HG03457 (cell line): ENCODE results near the gene CXADR.
A peak's percentile ranks its signal among the peaks of the same experiment; 100 is the strongest.

Experiments used
- ATAC-seq: cut with Tn5 transposase; IDR thresholded peaks from one replicate; pipeline ENCODE4 v1.9.1; 2021; ENCODE audit warnings: moderate number of reproducible peaks; ENCODE audit not compliant: unreplicated experiment

CXADR gene

GRCh38 chr21:17585875-17586450, 73.1 kb downstream of the CXADR start:
- ATAC-seq, result no peak

- ATAC-seq, result no peak
Measured at GRCh38 chr21:17590430-17590829, 77.6 kb downstream of the CXADR start.

DNA sequence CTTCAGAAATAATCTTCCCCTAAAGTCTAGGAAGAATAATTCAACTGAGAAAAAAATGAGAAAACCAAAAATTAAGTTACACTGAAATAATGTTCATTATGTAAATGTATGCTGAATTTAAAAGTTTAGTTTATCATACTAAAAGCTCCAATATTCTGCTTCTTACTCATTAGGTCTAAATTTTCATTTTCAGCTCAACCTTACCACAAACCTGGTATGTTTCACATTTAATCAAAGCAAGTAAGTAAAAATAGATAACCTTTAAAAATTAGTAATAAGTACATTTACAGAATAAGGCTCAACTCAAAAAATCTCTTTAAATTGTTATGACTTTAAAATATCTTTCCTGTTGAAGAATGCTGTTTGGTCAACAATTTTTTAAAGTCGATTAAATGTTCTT, 84.8 kb downstream of the CXADR start:
- no peak for ATAC-seq

GRCh38 chr21:17598437-17598836, 85.6 kb downstream of the CXADR start:
- ATAC-seq, result peak; percentile 64

- ATAC-seq, result no peak
Measured at GRCh38 chr21:17602874-17603273, 90.0 kb downstream of the CXADR start.

DNA sequence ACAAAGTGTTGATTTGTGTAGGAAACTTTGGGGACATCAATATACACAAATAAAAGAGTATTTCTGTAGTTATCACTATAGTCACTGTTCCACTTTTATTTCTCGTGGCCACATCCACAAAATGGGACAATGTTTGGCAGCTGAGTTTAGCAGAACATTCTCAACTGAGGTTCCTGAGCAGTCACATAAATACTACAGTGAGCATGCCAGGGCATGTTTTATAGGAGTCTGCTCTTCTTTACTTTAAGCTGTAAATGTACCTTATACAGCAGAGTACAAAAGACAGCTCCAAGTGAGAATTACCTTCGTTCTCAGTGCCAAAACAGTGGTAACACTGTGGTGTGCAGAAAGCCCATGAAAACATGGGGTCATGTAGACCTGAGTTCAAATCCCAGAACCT, 94.8 kb downstream of the CXADR start:
- no peak for ATAC-seq

GRCh38 chr21:17609681-17610080, 96.8 kb downstream of the CXADR start:
- ATAC-seq, result no peak

GRCh38 chr21:17610911-17611310, 98.1 kb downstream of the CXADR start:
- no peak for ATAC-seq

DNA sequence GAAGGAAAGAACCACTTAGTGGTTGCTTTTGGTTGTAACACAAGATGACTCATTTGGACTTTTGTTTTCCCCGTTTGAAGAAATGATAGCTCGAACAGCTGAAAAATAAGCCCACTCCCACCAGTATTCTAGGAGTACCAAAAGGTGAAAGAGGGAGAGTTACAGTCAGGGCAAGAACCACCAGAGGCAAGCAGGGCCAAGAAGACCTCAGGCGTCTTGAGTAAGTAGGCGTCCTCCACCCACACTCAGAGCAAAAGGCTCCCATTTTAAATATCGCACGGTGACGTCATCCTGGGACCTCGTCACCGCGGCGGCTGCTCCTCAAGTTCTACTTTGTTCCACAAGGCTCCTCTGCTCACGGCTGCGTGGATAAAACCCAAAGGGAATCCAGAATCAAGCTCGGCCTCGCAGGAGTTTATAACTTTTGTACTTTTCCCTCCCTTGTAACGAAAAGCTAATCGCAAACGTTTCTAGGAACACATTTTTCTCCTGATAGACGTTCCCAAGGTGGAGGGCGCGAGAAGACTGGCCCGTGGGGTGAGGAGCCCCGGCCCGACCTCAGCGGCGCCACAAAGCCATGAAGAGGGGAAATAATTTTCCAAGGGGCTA, 98.7 kb downstream of the CXADR start:
- ATAC-seq, result peak; percentile 64

DNA sequence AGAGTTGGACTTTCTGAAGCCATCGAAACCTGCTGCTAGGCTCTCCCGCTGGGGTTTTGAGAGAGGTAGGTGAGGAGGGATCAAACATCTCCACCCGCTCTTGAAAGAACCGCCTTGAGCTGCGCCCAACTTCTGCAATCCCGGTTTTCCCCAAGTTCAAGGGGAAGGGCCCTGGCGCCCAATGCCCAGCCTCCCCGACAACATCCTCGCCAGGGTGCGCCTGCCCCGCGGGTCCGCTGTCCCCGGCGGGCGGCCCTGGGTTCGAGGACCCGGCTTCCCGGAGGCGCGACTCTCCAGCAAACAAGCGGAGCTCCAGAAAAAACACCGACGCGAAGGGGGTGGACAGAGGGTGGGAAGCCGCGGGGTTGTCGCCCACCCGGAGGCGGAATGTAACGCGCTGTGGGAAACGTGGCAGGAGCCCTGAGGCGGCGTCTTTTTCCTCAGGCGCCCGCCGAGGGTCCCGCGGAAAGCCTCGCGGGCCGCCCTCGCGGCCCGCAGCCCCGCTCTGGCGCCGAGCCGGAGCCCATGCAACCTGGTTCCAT, 99.3 kb downstream of the CXADR start:
- ATAC-seq, result no peak

- ATAC-seq, result peak; percentile 78
Measured at GRCh38 chr21:17612565-17613241, 99.9 kb downstream of the CXADR start, which contains the start of gene BTG3. Gene BTG3 (minus strand): TSS chr21:17612901. CDS start chr21:17609144, 3,757 bp downstream.

- ATAC-seq, result no peak
Measured at GRCh38 chr21:17613242-17613676, 100.4 kb downstream of the CXADR start.

GRCh38 chr21:17616831-17617230, 104.0 kb downstream of the CXADR start:
- ATAC-seq, result no peak

GRCh38 chr21:17622018-17622417, 109.2 kb downstream of the CXADR start:
- ATAC-seq, result no peak

DNA sequence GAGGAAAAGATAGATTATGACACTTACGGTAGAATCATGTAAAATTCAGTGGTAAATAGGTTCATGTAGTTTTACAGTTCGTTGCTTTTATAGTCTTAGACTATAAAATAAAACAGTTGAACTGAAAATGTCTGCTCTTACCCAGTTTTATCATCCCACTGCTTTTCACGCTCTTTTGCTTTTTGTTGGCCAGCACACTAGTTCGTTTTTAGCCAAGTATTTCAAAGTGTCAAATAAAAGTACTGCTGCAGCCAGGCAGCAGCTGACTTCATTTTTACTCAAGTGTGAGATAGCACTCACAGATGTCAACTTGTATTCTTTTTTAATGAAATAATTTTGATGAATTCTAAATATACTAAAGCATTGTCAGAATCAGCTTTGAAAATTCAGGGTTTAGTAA, 118.4 kb downstream of the CXADR start:
- ATAC-seq, result no peak

DNA sequence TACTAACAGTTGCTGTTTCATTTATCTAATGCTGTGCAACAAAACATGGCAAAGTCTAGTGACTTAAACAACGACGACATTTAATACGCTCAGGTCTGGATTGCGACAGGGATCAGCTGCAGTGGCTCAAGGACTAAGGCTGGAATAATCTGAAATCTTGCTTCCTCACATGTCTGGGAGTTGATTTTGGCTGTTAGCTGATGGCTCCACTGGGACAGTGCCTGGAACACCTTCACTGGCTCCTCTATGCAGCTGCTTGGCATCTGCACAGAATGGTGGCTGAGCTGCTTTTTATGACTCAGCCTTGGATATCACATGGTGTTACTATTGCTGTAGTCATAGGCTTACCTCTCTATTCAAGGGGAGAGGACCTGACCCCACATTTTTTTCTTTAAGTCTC, 123.9 kb downstream of the CXADR start:
- no peak for ATAC-seq

DNA sequence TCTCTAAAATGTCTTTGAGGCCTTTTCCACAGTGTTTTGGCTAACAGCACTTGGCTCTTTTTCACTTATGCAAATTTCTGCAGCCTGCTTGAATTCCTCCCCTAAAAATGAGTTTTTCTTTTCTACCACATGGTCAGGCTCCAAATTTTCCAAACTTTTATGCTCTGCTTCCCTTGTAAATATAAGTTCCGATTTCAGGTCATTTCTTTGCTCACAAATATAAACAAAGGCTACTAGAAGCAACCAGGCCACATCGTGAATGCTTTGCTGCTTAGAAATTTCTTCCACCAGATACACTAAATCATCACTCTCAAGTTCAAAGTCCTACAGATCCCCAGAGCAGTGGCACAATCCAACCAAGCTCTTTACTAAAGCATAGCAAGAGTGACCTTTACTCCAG, 128.0 kb downstream of the CXADR start:
- no peak for ATAC-seq
